Esophagus squamous epithelium (tissue), 4 donors: Measurements from ENCODE around the gene PDS5B.

ENCODE experiments used
- POLR2A ChIP-seq, 4 donors: fragments of 450-650 bp; IDR thresholded peaks; one replicate each; pipeline ENCODE4 v1.6.1; 2017; ENCODE audit warnings: antibody characterized with exemption in 4 of 4, mild to moderate bottlenecking in 4 of 4, moderate library complexity in 3 of 4
- TF ChIP-seq, protein P1 (sequence below), 6 experiments: fragments of 450-650 bp in 4 of 6; fragments of 200-600 bp in 2 of 6; sonication (generic) in 2 of 6; IDR thresholded peaks; one replicate each; pipeline ENCODE4 v1.5.1; 2016 to 2019; ENCODE audit warnings: antibody characterized with exemption in 6 of 6, mild to moderate bottlenecking in 4 of 6, moderate library complexity in 4 of 6

DNA sequence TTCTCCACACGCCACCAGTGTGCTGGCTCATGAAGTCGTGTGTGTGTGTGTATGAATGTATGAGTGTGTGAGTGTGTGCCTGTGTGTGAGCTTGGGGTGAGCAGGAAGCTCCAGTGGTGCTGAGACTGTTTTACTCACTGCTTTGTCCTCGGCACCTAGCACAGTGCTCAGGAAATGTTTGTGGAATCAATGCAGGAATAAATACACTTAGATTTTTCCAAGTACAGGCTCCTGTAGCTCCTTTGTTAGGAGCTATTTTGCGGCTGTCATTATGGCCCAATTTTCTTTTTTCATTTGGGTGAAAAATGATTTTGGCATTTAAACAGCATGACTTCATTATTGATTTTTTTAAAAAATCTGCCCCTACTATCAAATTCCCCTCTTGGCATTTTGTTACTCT lies 236.5 kb downstream of the PDS5B start:
- TF ChIP-seq, protein P1, sequence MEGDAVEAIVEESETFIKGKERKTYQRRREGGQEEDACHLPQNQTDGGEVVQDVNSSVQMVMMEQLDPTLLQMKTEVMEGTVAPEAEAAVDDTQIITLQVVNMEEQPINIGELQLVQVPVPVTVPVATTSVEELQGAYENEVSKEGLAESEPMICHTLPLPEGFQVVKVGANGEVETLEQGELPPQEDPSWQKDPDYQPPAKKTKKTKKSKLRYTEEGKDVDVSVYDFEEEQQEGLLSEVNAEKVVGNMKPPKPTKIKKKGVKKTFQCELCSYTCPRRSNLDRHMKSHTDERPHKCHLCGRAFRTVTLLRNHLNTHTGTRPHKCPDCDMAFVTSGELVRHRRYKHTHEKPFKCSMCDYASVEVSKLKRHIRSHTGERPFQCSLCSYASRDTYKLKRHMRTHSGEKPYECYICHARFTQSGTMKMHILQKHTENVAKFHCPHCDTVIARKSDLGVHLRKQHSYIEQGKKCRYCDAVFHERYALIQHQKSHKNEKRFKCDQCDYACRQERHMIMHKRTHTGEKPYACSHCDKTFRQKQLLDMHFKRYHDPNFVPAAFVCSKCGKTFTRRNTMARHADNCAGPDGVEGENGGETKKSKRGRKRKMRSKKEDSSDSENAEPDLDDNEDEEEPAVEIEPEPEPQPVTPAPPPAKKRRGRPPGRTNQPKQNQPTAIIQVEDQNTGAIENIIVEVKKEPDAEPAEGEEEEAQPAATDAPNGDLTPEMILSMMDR (IDR thresholded peaks at IDR 0.05): no peak
- no peak for TF ChIP-seq POLR2A (IDR thresholded peaks at IDR 0.05)
